Mucosa of descending colon (tissue), 3 donors: ENCODE results near the gene PTPRE. TPM values are rescaled to one million over a fixed set of nuclear protein-coding genes. Genes with fewer than 3 reads are reported as not detected.
A peak's percentile ranks its signal among the peaks of the same experiment; 100 is the strongest.

Source experiments
- ATAC-seq: fragments of 200-7000 bp; cut with Tn5 transposase; one replicate; pipeline ENCODE4 v1.9.1; 2020; ENCODE audit warnings: mild to moderate bottlenecking, moderate library complexity
- DNase-seq, 3 donors: peaks; one replicate each; pipeline ENCODE4 v3.0.0-alpha.2; 2020
- H3K36me3 ChIP-seq: fragments of 200-600 bp; one replicate; pipeline ENCODE4 v1.8.0; 2021; ENCODE audit warnings: low read depth, mild to moderate bottlenecking
- H3K4me1 ChIP-seq: fragments of 200-600 bp; one replicate; pipeline ENCODE4 v1.8.0; 2021; ENCODE audit warnings: low read depth, mild to moderate bottlenecking
- H3K4me3 ChIP-seq: fragments of 200-600 bp; one replicate; pipeline ENCODE4 v1.8.0; 2021; ENCODE audit warnings: mild to moderate bottlenecking
- H3K9me3 ChIP-seq: fragments of 200-600 bp; one replicate; pipeline ENCODE4 v1.8.0; 2021; ENCODE audit warnings: mild to moderate bottlenecking
- intact Hi-C, 2 donors: fragments of 100-400 bp; cut with DNase I in 1 of 2; cut with micrococcal nuclease in 1 of 2; formaldehyde crosslinking; loops; one replicate each; pipeline versions ENCODE4 v1.11.0 to v1.11.1; 2022; cut with DNase I, micrococcal nuclease
- total RNA-seq, 3 donors: library from RNA; stranded (reverse); fragmentation: NEBNext Ultra II Directional in 2 of 3; extraction: Animal tissue kit (Norgen Biotek cat#: 25700) in 2 of 3; gene quantifications; one replicate each; pipeline versions ENCODE4 v1.2.1 to v1.2.4, GENCODE V29; 2021 to 2023
- TF ChIP-seq, protein P1 (sequence below): fragments of 200-600 bp; IDR thresholded peaks from one replicate; pipeline ENCODE4 v1.8.0; 2022; ENCODE audit warnings: antibody characterized with exemption, mild to moderate bottlenecking
- donor health status: DM: no; HTN: no; CAD: no; lungs with moderate emphysema.
- donor health status: DM: no; HTN: no; CAD: no.
- donor health status: DM: no; HTN: yes; CAD: no.

PTPRE gene
- total RNA-seq, 3 donors from 2014 or later, result 28.8 to 33.6 (median 32.5) TPM

DNA sequence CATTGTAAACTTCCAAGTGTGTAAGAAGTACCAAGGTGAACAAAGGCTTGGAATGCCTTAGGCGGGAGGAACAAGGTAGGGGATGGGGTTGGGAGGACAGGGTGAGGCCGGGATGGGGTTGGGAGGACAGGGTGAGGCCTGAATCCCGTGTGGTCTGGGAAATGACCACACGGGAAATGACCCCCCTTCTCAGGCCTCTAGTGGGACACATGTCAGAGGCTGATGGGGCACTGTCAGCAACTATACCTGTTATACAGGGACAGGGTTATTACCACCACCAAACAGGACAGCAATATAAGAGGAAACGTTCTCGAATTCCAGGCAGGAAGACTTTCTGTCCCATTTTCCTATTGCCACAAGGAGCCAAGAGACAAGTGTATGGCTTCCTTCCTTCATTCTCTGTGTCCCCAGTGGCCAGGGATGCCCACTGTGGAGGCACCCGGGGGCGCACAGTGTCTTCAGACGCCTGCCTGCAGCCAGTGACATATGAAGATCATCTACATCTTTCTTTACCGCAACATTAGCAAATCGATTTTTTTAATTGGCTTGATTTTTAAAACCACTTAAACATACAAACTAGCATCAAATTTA, 218.0 kb downstream of the PTPRE start:
- intact Hi-C loops, result no loop called here
- ATAC-seq, result peak; percentile 7

GRCh38 chr10:128125416-128125943, 218.6 kb downstream of the PTPRE start:
- ATAC-seq, result peak; percentile 30
- intact Hi-C loops, result no loop called here

More for the DNA sequence above, 218.0 kb downstream of the PTPRE start:
- Histone ChIP-seq H3K9me3 (no peaks in the 10 kb centered on the region), H3K4me3 (no peak overlapping the region), H3K4me1 (peaks cover 17% of the 10 kb centered on the region), H3K36me3 (no peaks in the 10 kb centered on the region)
- TF ChIP-seq, protein P1, sequence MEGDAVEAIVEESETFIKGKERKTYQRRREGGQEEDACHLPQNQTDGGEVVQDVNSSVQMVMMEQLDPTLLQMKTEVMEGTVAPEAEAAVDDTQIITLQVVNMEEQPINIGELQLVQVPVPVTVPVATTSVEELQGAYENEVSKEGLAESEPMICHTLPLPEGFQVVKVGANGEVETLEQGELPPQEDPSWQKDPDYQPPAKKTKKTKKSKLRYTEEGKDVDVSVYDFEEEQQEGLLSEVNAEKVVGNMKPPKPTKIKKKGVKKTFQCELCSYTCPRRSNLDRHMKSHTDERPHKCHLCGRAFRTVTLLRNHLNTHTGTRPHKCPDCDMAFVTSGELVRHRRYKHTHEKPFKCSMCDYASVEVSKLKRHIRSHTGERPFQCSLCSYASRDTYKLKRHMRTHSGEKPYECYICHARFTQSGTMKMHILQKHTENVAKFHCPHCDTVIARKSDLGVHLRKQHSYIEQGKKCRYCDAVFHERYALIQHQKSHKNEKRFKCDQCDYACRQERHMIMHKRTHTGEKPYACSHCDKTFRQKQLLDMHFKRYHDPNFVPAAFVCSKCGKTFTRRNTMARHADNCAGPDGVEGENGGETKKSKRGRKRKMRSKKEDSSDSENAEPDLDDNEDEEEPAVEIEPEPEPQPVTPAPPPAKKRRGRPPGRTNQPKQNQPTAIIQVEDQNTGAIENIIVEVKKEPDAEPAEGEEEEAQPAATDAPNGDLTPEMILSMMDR, result no peak
- no peak for DNase-seq

DNA sequence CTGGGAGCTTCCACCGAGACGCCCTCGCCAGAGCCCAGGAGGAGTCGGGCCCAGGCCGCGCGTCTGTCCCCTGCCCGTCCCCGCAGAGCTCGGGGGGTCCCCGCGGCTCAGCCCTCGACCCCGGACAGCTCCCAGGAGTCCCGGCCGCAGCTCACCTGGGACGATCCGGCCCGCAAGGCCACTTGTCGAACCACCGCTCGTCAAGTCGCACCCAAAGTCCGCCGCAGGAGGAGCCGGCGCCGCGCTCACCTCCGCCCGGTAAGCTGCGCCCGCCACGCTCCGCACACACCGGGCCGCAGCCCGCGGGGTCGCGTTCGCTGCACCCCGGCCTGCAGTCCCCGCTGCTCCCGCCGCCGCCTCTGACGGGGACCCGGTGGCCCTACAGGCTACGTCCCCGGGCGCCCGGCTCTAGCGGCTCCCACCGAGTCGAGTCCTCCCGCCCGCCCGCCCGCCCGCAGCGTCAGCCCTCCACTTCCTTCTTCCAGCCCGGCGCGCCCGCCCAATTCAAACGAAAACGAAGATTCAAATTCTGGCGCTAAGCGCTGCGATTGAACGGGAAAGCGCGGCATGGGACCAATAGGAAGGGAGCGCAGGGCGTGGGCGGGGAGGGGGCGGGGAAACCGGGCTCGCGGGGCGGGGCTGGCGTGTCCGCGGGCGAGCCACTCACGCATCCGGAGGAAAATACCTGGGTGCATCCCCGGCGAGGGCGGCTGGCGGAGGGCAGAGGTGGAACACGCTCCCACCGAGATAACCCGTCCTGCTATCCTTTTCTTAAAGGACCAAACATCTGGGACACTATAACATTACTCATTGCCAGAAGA, 219.3 kb downstream of the PTPRE start, which contains the start of gene MKI67:
Gene MKI67, minus strand, starts transcription at position 480 of the 821 bp plus-strand sequence. CDS start 756 bp downstream, outside the sequence.
- Histone ChIP-seq H3K36me3 (no peaks in the 10 kb centered on the region), H3K4me3 (peak within 1 kb of the TSS; percentile 40), H3K4me1 (peaks cover 17% of the 10 kb centered on the region), H3K9me3 (no peaks in the 10 kb centered on the region)
- ATAC-seq (peak; percentile 96), DNase-seq (peak; percentile 91 to 94 (median 91))
- intact Hi-C loops, result no loop called here
- TF ChIP-seq, protein P1, result no peak

More at GRCh38 chr10:128125416-128125943, 218.6 kb downstream of the PTPRE start:
- H3K4me3 ChIP-seq, result peak overlapping the region; percentile 40
- no peaks in the 10 kb centered on the region for H3K36me3 ChIP-seq
- no peaks in the 10 kb centered on the region for H3K9me3 ChIP-seq
- peak in 2 of 3 donors; percentile 46 to 60 for DNase-seq
- TF ChIP-seq, protein P1, result no peak
- H3K4me1 ChIP-seq, result peaks cover 17% of the 10 kb centered on the region

GRCh38 chr10:128128582-128128981, 221.7 kb downstream of the PTPRE start:
- peaks cover 17% of the 10 kb centered on the region for H3K4me1 ChIP-seq
- ATAC-seq, result no peak
- intact Hi-C loops, result no loop called here

DNA sequence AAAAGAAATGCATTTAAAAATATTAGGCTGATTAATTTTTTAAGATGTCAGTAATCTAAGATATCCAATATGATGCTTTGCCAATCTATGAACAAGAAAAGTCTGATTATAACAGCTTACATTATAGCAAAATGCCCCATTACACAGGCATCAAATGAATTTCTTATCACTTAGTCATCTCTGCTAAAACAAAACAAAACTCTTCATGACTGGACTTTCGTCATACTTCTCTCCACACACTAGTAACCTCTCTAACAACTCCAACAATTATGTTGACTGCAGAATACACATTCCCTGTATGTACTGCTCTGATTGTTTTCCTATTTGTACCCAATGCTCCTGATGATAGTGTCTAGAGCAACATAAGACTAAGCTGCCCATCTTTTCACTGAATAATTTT, 223.1 kb downstream of the PTPRE start:
- TF ChIP-seq, protein P1, result no peak
- ATAC-seq, result no peak
- no peaks in the 10 kb centered on the region for H3K9me3 ChIP-seq

More at GRCh38 chr10:128128582-128128981, 221.7 kb downstream of the PTPRE start:
- no peaks in the 10 kb centered on the region for H3K36me3 ChIP-seq
- DNase-seq, result no peak
- H3K9me3 ChIP-seq, result no peaks in the 10 kb centered on the region
- H3K4me3 ChIP-seq, result no peak overlapping the region
- TF ChIP-seq, protein P1, result no peak

More for the DNA sequence above, 223.1 kb downstream of the PTPRE start:
- no peak for DNase-seq
- Histone ChIP-seq H3K36me3 (no peaks in the 10 kb centered on the region), H3K4me1 (peaks cover 15% of the 10 kb centered on the region), H3K4me3 (no peak overlapping the region)
- intact Hi-C loops, result no loop called here

Other genes starting within 250 kb of the PTPRE start
- gene FOXI2, start 169.9 kb upstream of the PTPRE start, total RNA-seq, result under 1 TPM in 1 of 3 donors, not detected in 2; 0.12 TPM
- 100 to 1,000 TPM in 2 of 3 donors, 10 to 100 TPM in 1; 62.3 to 176 (median 121) TPM for gene CLRN3, start 14.2 kb upstream of the PTPRE start, total RNA-seq
- 10 to 100 TPM in 2 of 3 donors, 1 to 10 TPM in 1; 7.7 to 54.7 (median 14.0) TPM for gene MKI67, start 219.3 kb downstream of the PTPRE start, total RNA-seq